GM10248 (cell line): ENCODE measurements around the gene RALGAPA2.
A peak's percentile ranks its signal among the peaks of the same experiment; 100 is the strongest.

Experiments used
- CTCF ChIA-PET: fragments of 300-600 bp; sonication (Branson Sonifier 250); formaldehyde crosslinking; extraction: SDS; loops from one replicate; lab custom pipeline; 2021; ENCODE audit warnings: antibody characterized with exemption; lab: Yijun Ruan, JAX
- POLR2A ChIA-PET: fragments of 350-650 bp; sonication (Branson Sonifier 250); formaldehyde crosslinking; extraction: SDS; loops from one replicate; lab custom pipeline; 2020; ENCODE audit warnings: antibody characterized with exemption; lab: Yijun Ruan, JAX
- DNase-seq: peaks from one replicate; pipeline ENCODE4 v3.0.0; 2012; ENCODE audit errors: extremely low spot score
- CTCF ChIP-seq: IDR thresholded peaks from 2 replicates; pipeline ENCODE4 v1.5.1; 2012; ENCODE audit warnings: mild to moderate bottlenecking, low read depth; ENCODE audit errors: extremely low read depth, missing control alignments, control extremely low read depth

RALGAPA2 gene

GRCh38 chr20:20370094-20370575 lies 342.3 kb downstream of the RALGAPA2 start:
- ChIA-PET POLR2A (no interaction called here), CTCF (interaction anchor here (1.0 to 2.4 kb wide), 3 partner anchors 9 to 17 kb away, joined by 5 to 6 read pairs (median 5); no protein-coding TSS in a partner anchor)
- no peak for TF ChIP-seq CTCF
- DNase-seq, result no peak

GRCh38 chr20:20369250-20370093 lies 343.0 kb downstream of the RALGAPA2 start:
- ChIA-PET POLR2A (no interaction called here), CTCF (interaction anchor here (1.2 to 2.4 kb wide), 4 partner anchors 8 to 82 kb away, joined by 4 to 6 read pairs (median 4); no protein-coding TSS in a partner anchor)
- no peak for TF ChIP-seq CTCF
- DNase-seq, result no peak

GRCh38 chr20:20368418-20369249 lies 343.8 kb downstream of the RALGAPA2 start:
- POLR2A ChIA-PET, result no interaction called here
- no peak for TF ChIP-seq CTCF
- DNase-seq, result peak; percentile 34
- CTCF ChIA-PET, result interaction anchor here (1.2 kb wide), 2 partner anchors 10 to 83 kb away, joined by 4 read pairs; no protein-coding TSS in a partner anchor

- CTCF ChIA-PET, result interaction anchor here (1.2 kb wide), 2 partner anchors 9 to 84 kb away, joined by 4 read pairs; no protein-coding TSS in a partner anchor
- no peak for DNase-seq
- no peak for TF ChIP-seq CTCF
- POLR2A ChIA-PET, result no interaction called here
Observed at GRCh38 chr20:20367575-20368417, 344.6 kb downstream of the RALGAPA2 start, which contains the start of gene INSM1. Gene INSM1, plus strand, starts transcription at chr20:20368104. Its CDS starts 164 bp downstream, at chr20:20368268.

GRCh38 chr20:20366876-20367574 lies 345.4 kb downstream of the RALGAPA2 start:
- POLR2A ChIA-PET, result interaction anchor here (0.6 kb wide), 1 partner anchor 124 kb away, joined by 4 read pairs; no protein-coding TSS in a partner anchor

More at GRCh38 chr20:20366876-20367574, 345.4 kb downstream of the RALGAPA2 start:
- TF ChIP-seq CTCF, result no peak
- CTCF ChIA-PET, result interaction anchor here (1.2 kb wide), 1 partner anchor 83 kb away, joined by 4 read pairs; no protein-coding TSS in a partner anchor
- DNase-seq, result no peak
